Endothelial cell of umbilical vein (primary cell): ENCODE data around the gene KCNG2. TPM values are rescaled to one million over a fixed set of nuclear protein-coding genes. Genes with fewer than 3 reads are reported as not detected.

Experiments used
- BruUV-seq: library from RNA; stranded (reverse); fragments of 400-500 nt; replicated peaks from 2 replicates; lab custom pipeline; 2021; lab: Mats Ljungman, UMichigan
- CTCF ChIA-PET: fragments of 300-600, 350-600 bp; sonication (Branson Sonifier 250); formaldehyde crosslinking; loops from one replicate; lab custom pipeline; 2021; ENCODE audit warnings: antibody characterized with exemption, inconsistent platforms; lab: Charles Lee
- POLR2A ChIA-PET: fragments of 300-600, 350-600 bp; sonication (Branson Sonifier 250); formaldehyde crosslinking; loops from one replicate; lab custom pipeline; 2021; ENCODE audit warnings: antibody characterized with exemption, inconsistent platforms; lab: Charles Lee
- DNase-seq: peaks from one replicate; pipeline ENCODE4 v3.0.0-alpha.2; 2011; ENCODE audit warnings: low read depth, low spot score
- FAIRE-seq: peaks from 2 replicates; lab custom pipeline; 2011; peaks lifted over from hg19 to GRCh38; lab: Jason Lieb, UNC
- H2AFZ ChIP-seq: 2 replicates; pipeline ENCODE4 v1.6.0; 2012; ENCODE audit warnings: low read depth, low read length, control low read depth, inconsistent platforms
- H3K27ac ChIP-seq: 2 replicates; pipeline ENCODE4 v1.5.1; 2011; ENCODE audit warnings: low read depth, mild to moderate bottlenecking, control low read depth, low read length, moderate library complexity; ENCODE audit not compliant: insufficient read depth
- H3K27me3 ChIP-seq, 2 experiments: 2 replicates each; pipeline versions ENCODE4 v1.6.0 to v1.6.1; 2011; ENCODE audit warnings: low read length in 2 of 2, mixed read lengths in 1 of 2; ENCODE audit not compliant: control insufficient read depth in 2 of 2, insufficient read depth in 2 of 2
- H3K36me3 ChIP-seq, 2 experiments: 2 replicates in 1 of 2; 3 replicates in 1 of 2; pipeline ENCODE4 v1.5.1; 2011; ENCODE audit warnings: low read length in 2 of 2, mild to moderate bottlenecking in 1 of 2, moderate library complexity in 1 of 2; ENCODE audit not compliant: control insufficient read depth in 2 of 2, insufficient read depth in 2 of 2; ENCODE audit errors: extremely low read depth in 1 of 2
- H3K4me1 ChIP-seq: 3 replicates; pipeline ENCODE4 v1.5.1; 2011; ENCODE audit warnings: mild to moderate bottlenecking, low read length; ENCODE audit not compliant: control insufficient read depth, insufficient read depth; ENCODE audit errors: extremely low read depth
- H3K4me2 ChIP-seq: 2 replicates; pipeline ENCODE4 v1.6.1; 2011; ENCODE audit warnings: low read length, control low read depth, mixed read lengths; ENCODE audit not compliant: insufficient read depth
- H3K4me3 ChIP-seq, 3 experiments: fragments of 200-600 bp in 1 of 3; sonication (generic), shearing (Covaris generic) in 1 of 3; replicated peaks in 1 of 3; 2 replicates each; pipeline ENCODE4 v1.5.1; 2011 to 2016; ENCODE audit warnings: control low read depth in 3 of 3, low read length in 3 of 3, mild to moderate bottlenecking in 2 of 3, inconsistent platforms in 1 of 3, low read depth in 1 of 3, moderate library complexity in 1 of 3; ENCODE audit not compliant: insufficient read depth in 1 of 3
- H3K79me2 ChIP-seq: 2 replicates; pipeline ENCODE4 v1.6.0; 2012; ENCODE audit warnings: low read length, inconsistent platforms; ENCODE audit not compliant: control insufficient read depth, insufficient read depth
- H3K9ac ChIP-seq: replicated peaks from 2 replicates; pipeline ENCODE3; 2011; ENCODE audit warnings: low read length, control low read depth; ENCODE audit not compliant: insufficient read depth; ENCODE audit errors: extremely low read depth
- H3K9me1 ChIP-seq: replicated peaks from 3 replicates; pipeline ENCODE4 v1.6.0; 2011; ENCODE audit warnings: mild to moderate bottlenecking, low read length; ENCODE audit not compliant: control insufficient read depth, insufficient read depth; ENCODE audit errors: extremely low read depth
- H3K9me3 ChIP-seq: replicated peaks from 2 replicates; pipeline ENCODE4 v1.5.1; 2012; ENCODE audit warnings: low read length, inconsistent platforms; ENCODE audit not compliant: control insufficient read depth, insufficient read depth
- H4K20me1 ChIP-seq: replicated peaks from 2 replicates; pipeline ENCODE3; 2011; ENCODE audit warnings: mild to moderate bottlenecking, low read length; ENCODE audit not compliant: control insufficient read depth, insufficient read depth; ENCODE audit errors: extremely low read depth
- EZH2 ChIP-seq: IDR thresholded peaks from 2 replicates; pipeline ENCODE4 v1.6.1; 2012; ENCODE audit warnings: borderline replicate concordance, low read depth, mild to moderate bottlenecking, moderate library complexity, low read length, inconsistent platforms; ENCODE audit not compliant: severe bottlenecking
- FOS ChIP-seq: IDR thresholded peaks from 2 replicates; pipeline ENCODE4 v1.6.1; 2011; ENCODE audit warnings: mild to moderate bottlenecking, low read length, moderate library complexity, borderline replicate concordance; ENCODE audit not compliant: insufficient read depth
- GATA2 ChIP-seq: IDR thresholded peaks from 2 replicates; pipeline ENCODE4 v1.7.0; 2011; ENCODE audit warnings: low read depth, mild to moderate bottlenecking, moderate library complexity, mixed read lengths, low read length; ENCODE audit not compliant: insufficient read length, insufficient read depth
- JUN ChIP-seq: IDR thresholded peaks from 2 replicates; pipeline ENCODE4 v1.6.1; 2011; ENCODE audit warnings: borderline replicate concordance, low read depth; ENCODE audit not compliant: insufficient read length, insufficient read depth
- MYC ChIP-seq: IDR thresholded peaks from one replicate; pipeline ENCODE4 v1.6.1; 2011; ENCODE audit warnings: mild to moderate bottlenecking, low read depth, low read length
- POLR2A ChIP-seq: IDR thresholded peaks from 2 replicates; pipeline ENCODE4 v1.6.1; 2012; ENCODE audit warnings: low read depth, mild to moderate bottlenecking, control low read depth, low read length
- POLR2AphosphoS5 ChIP-seq: IDR thresholded peaks from 2 replicates; pipeline ENCODE4 v1.6.1; 2012; ENCODE audit warnings: low read depth, mild to moderate bottlenecking, control low read depth, low read length, moderate library complexity; ENCODE audit not compliant: insufficient read depth
- dilution Hi-C: fragments of 300-500 bp; cut with MboI; formaldehyde crosslinking; loops from one replicate; pipeline ENCODE4 v1.15.0; 2019; ENCODE audit warnings: low sequenced_read_pairs; ENCODE audit not compliant: extremely low pct_ligation_motif_present
- intact Hi-C: fragments of 100-400 bp; cut with micrococcal nuclease; formaldehyde crosslinking; loops from one replicate; pipeline ENCODE4 v1.10.0; 2022
- polyA plus RNA-seq, 4 experiments: library from polyadenylated mRNA; depleted of rRNA in 3 of 4; stranded (reverse) in 3 of 4; unstranded in 1 of 4; fragments of >200 nt; gene quantifications; 2 replicates each; pipeline versions ENCODE4 v1.2.1 to v1.2.3, GENCODE V29; 2011 to 2012; ENCODE audit warnings: missing spikeins in 1 of 4
- total RNA-seq: library from RNA; stranded (reverse); gene quantifications from 2 replicates; pipeline ENCODE4 v1.2.3, GENCODE V29; 2021
- TF ChIP-seq, protein P1 (sequence below): IDR thresholded peaks from 2 replicates; pipeline ENCODE4 v1.6.1; 2011; ENCODE audit not compliant: insufficient read depth, insufficient read length
- TF ChIP-seq, protein P2 (sequence below), 2 donors: IDR thresholded peaks; 1 replicate in 1 of 2; 2 replicates in 1 of 2; pipeline ENCODE4 v1.5.1; 2011; ENCODE audit warnings: low read length in 2 of 2, mild to moderate bottlenecking in 2 of 2, moderate library complexity in 2 of 2, control low read depth in 1 of 2, inconsistent platforms in 1 of 2, low read depth in 1 of 2; ENCODE audit not compliant: insufficient read depth in 1 of 2; ENCODE audit errors: extremely low read depth in 1 of 2

The KCNG2 gene
- total and polyA plus RNA-seq, 2 donors (not counting 3 experiments of a cell fraction or from before 2014, with no cell fraction given) = not detected

DNA sequence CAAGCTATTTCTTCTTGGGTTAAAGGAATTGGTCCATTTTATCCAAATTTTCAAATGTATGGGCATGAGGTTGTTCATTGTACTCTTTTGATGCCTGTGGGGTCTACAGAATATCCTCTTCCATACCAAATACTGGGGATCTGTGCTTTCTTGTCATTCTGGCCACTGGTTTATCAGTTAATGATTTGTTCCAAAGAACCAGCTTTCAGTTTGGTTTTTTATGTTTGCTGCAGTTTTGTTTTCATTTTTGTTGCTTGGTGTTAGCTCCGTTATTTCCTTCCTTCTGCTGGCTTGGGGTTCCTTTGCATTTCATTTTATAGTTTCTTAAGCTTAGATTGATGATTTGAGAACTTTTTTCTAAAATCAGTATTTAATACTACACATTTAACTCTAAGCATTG lies 108.3 kb downstream of the KCNG2 start:
- DNase-seq (no peak), FAIRE-seq (no peak)
- no TSS peak for BruUV-seq
- peaks cover 0 to 3% of the 10 kb centered on the region in 2 experiments for H3K36me3 ChIP-seq
- no peaks in the 10 kb centered on the region for H3K4me1 ChIP-seq
- dilution Hi-C loops (no loop called here), intact Hi-C loops (no loop called here)
- no peak overlapping the region for H3K27ac ChIP-seq
- ChIA-PET POLR2A (no interaction called here), CTCF (interaction anchor here (0.9 to 1.3 kb wide), 2 partner anchors 9 to 10 kb away, joined by 3 read pairs; no protein-coding TSS in a partner anchor)
- H2AFZ ChIP-seq = no peak overlapping the region
- H3K9ac ChIP-seq = no peak overlapping the region
- no peak overlapping the region for H3K4me3 ChIP-seq
- H3K4me2 ChIP-seq = no peak overlapping the region
- TF ChIP-seq, protein P1, sequence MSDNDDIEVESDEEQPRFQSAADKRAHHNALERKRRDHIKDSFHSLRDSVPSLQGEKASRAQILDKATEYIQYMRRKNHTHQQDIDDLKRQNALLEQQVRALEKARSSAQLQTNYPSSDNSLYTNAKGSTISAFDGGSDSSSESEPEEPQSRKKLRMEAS = no peak
- no peak for TF ChIP-seq JUN
- TF ChIP-seq POLR2A = no peak
- TF ChIP-seq POLR2AphosphoS5 = no peak
- TF ChIP-seq FOS = no peak
- TF ChIP-seq MYC = no peak
- TF ChIP-seq EZH2 = no peak
- no peak for TF ChIP-seq GATA2
- H3K9me3 ChIP-seq = no peaks in the 10 kb centered on the region
- H3K79me2 ChIP-seq = no peaks in the 10 kb centered on the region
- H3K9me1 ChIP-seq = no peaks in the 10 kb centered on the region
- H4K20me1 ChIP-seq = no peaks in the 10 kb centered on the region
- no peaks in the 10 kb centered on the region for H3K27me3 ChIP-seq

DNA sequence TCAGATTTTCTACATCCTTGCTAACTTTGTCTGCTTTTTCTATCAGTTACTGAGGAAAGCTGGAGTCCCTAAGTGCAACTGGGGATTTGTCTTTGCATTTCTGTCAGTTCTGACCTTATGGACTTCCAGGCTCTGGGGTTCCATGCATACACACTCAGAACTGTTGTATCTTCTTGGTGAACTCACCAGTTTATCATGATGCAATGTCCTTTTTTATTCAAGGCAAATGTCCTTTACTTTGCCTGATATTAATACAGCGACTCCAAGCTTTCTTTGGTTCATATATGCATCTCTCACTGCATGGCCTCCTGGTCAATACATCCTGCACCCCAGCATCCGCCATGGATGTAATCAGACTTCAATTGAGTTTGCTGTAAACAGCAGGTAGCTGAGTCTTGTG lies 109.0 kb downstream of the KCNG2 start:
- no peak overlapping the region for H3K4me3 ChIP-seq
- dilution Hi-C loops = no loop called here
- no TSS peak for BruUV-seq

More for the DNA sequence above, 109.0 kb downstream of the KCNG2 start:
- Histone ChIP-seq H3K9me3 (no peaks in the 10 kb centered on the region), H3K79me2 (no peaks in the 10 kb centered on the region), H3K4me2 (no peak overlapping the region), H3K4me1 (no peaks in the 10 kb centered on the region), H3K27me3 (no peaks in the 10 kb centered on the region), H3K9me1 (no peaks in the 10 kb centered on the region), H3K36me3 (peaks cover 0 to 3% of the 10 kb centered on the region in 2 experiments), H2AFZ (no peak overlapping the region), H3K9ac (no peak overlapping the region), H3K27ac (no peak overlapping the region), H4K20me1 (no peaks in the 10 kb centered on the region)
- FAIRE-seq (no peak), DNase-seq (no peak)
- POLR2A ChIA-PET = no interaction called here
- CTCF ChIA-PET = interaction anchor here (0.7 to 1.3 kb wide), 3 partner anchors 9 to 128 kb away, joined by 3 to 4 read pairs (median 3); no protein-coding TSS in a partner anchor
- no peak for TF ChIP-seq EZH2
- TF ChIP-seq, protein P2, sequence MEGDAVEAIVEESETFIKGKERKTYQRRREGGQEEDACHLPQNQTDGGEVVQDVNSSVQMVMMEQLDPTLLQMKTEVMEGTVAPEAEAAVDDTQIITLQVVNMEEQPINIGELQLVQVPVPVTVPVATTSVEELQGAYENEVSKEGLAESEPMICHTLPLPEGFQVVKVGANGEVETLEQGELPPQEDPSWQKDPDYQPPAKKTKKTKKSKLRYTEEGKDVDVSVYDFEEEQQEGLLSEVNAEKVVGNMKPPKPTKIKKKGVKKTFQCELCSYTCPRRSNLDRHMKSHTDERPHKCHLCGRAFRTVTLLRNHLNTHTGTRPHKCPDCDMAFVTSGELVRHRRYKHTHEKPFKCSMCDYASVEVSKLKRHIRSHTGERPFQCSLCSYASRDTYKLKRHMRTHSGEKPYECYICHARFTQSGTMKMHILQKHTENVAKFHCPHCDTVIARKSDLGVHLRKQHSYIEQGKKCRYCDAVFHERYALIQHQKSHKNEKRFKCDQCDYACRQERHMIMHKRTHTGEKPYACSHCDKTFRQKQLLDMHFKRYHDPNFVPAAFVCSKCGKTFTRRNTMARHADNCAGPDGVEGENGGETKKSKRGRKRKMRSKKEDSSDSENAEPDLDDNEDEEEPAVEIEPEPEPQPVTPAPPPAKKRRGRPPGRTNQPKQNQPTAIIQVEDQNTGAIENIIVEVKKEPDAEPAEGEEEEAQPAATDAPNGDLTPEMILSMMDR (IDR thresholded peaks at IDR 0.05; ENCODE audit: extremely low read depth in 1 of 2, insufficient read depth in 1 of 2, low read depth in 1 of 2, low read length in 2 of 2) = no peak
- no peak for TF ChIP-seq FOS
- no peak for TF ChIP-seq POLR2AphosphoS5
- TF ChIP-seq, protein P1 = no peak
- TF ChIP-seq POLR2A = no peak
- TF ChIP-seq GATA2 = no peak
- TF ChIP-seq JUN = no peak
- no peak for TF ChIP-seq MYC
- intact Hi-C loops = no loop called here
